ENCODE data around the gene CAB39.

GRCh38 chr2:230735884-230736283, 23.2 kb downstream of the CAB39 start:
- TF ChIP-seq EP300 (IDR thresholded peaks at IDR 0.05; ENCODE audit: borderline replicate concordance in 1 of 2, low read depth in 1 of 2, low read length in 1 of 2) (no peak), CTCF (IDR thresholded peaks at IDR 0.05) (no peak), CHD2 (IDR thresholded peaks at IDR 0.05; ENCODE audit: low read length, partially characterized antibody) (no peak), SMC3 (IDR thresholded peaks at IDR 0.05; ENCODE audit: low read depth, low read length) (no peak), RFX5 (IDR thresholded peaks at IDR 0.05; ENCODE audit: low read length) (no peak), TEAD4 (IDR thresholded peaks at IDR 0.05; ENCODE audit: borderline replicate concordance, insufficient read depth) (no peak), MAX (IDR thresholded peaks at IDR 0.05; ENCODE audit: low read depth) (no peak), REST (IDR thresholded peaks at IDR 0.05; ENCODE audit: low read depth, low read length) (no peak), IRF3 (IDR thresholded peaks at IDR 0.05; ENCODE audit: low read depth, low read length) (no peak), EZH2phosphoT487 (IDR thresholded peaks at IDR 0.05; ENCODE audit: borderline replicate concordance, low read depth) (no peak), TAF1 (IDR thresholded peaks at IDR 0.05; ENCODE audit: borderline replicate concordance, low read depth, low read length) (no peak), GABPA (IDR thresholded peaks at IDR 0.05; ENCODE audit: low read depth) (no peak), JUND (IDR thresholded peaks at IDR 0.05) (no peak), GATA2 (CRISPR knock-in tag; IDR thresholded peaks at IDR 0.05) (no peak)

Data from SK-N-SH (cell line).